ENCODE data around the gene NASP. TPM values are rescaled to one million over a fixed set of nuclear protein-coding genes. Genes with fewer than 3 reads are reported as not detected.

NASP gene
- polyA plus RNA-seq, 1 of the 3 experiments (the other 2 are of a cell fraction), result 152 TPM

DNA sequence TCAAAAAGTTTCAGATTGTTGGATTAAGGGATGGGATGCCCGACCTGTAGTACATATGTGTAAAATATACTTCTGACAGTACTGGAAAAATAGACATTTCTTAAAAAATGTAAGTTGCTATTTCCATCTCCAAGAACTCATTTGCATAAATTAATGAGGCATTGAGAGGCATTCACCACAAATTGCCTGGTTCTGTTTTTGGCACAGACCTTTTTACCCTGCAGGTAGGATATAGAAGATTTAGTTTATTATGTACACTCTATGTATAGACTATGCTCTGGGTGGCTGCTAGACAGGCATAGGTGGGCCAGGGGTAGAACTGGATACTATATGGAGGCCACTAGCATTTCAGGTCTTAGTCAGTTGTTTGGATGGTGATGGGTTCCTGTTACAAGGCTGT lies 32.0 kb downstream of the NASP start:
- Histone ChIP-seq H3K36me3 (replicated peaks in 1 of 2; ENCODE audit: control insufficient read depth in 1 of 2, insufficient read depth in 2 of 2, low read length in 1 of 2) (peaks cover 69 to 74% of the 10 kb centered on the region in 2 experiments), H3K9me3 (no peaks in the 10 kb centered on the region), H3K9me2 (no peaks in the 10 kb centered on the region), H3K4me1 (ENCODE audit: control insufficient read depth in 1 of 2, insufficient read depth in 2 of 2, low read depth in 1 of 2, low read length in 1 of 2) (no peaks in the 10 kb centered on the region), H3F3A (replicated peaks; ENCODE audit: insufficient read depth) (peaks cover 54% of the 10 kb centered on the region), H3K27me3 (ENCODE audit: insufficient read depth) (no peaks in the 10 kb centered on the region), H2AFZ (ENCODE audit: low read depth) (no peak overlapping the region), H3K4me2 (no peak overlapping the region), H3K79me2 (ENCODE audit: insufficient read depth) (peaks cover 20% of the 10 kb centered on the region; the same call in 1 of the 2 replicates), H3K9ac (no peak overlapping the region), H3K4me3 (ENCODE audit: low read depth in 2 of 2, low read length in 1 of 2) (no peak overlapping the region), H4K20me1 (ENCODE audit: insufficient read depth) (no peaks in the 10 kb centered on the region), H3K27ac (ENCODE audit: low read depth in 2 of 2, low read length in 1 of 2) (0 out of 4 replicates have a peak overlapping the region, but pooled peaks of 1 of the 2 experiments have one; percentile 65)
- TF ChIP-seq NFIC (IDR thresholded peaks at IDR 0.05; ENCODE audit: borderline replicate concordance) (no peak), RFX5 (IDR thresholded peaks at IDR 0.05; ENCODE audit: low read length) (no peak), GABPA (IDR thresholded peaks at IDR 0.05; ENCODE audit: low read depth) (no peak), USF2 (IDR thresholded peaks at IDR 0.05; ENCODE audit: borderline replicate concordance, low read depth, low read length) (no peak), ELF1 (IDR thresholded peaks at IDR 0.05) (no peak), MXI1 (IDR thresholded peaks at IDR 0.05; ENCODE audit: low read depth, low read length) (no peak), RCOR1 (IDR thresholded peaks at IDR 0.05; ENCODE audit: low read length) (no peak), TCF12 (IDR thresholded peaks at IDR 0.05) (no peak), CTCF (IDR thresholded peaks at IDR 0.05) (no peak), RXRA (IDR thresholded peaks at IDR 0.05; ENCODE audit: borderline replicate concordance, low read depth) (no peak), FOXJ3 (CRISPR knock-in tag; IDR thresholded peaks at IDR 0.05) (no peak), CHD2 (IDR thresholded peaks at IDR 0.05; ENCODE audit: low read length, partially characterized antibody) (no peak), EZH2phosphoT487 (IDR thresholded peaks at IDR 0.05; ENCODE audit: borderline replicate concordance, low read depth) (no peak), POLR2AphosphoS5 (IDR thresholded peaks at IDR 0.05; ENCODE audit: low read depth, low read length) (no peak), RAD21 (IDR thresholded peaks at IDR 0.05; ENCODE audit: low read length) (no peak)
- WGBS (ENCODE audit: low lambda C conversion rate), result 94% methylated on average over 1 of the region's 1 CpG
- POLR2A ChIA-PET, result no interaction called here
- DNase-seq, result no peak
- CTCF ChIA-PET, result no interaction called here

DNA sequence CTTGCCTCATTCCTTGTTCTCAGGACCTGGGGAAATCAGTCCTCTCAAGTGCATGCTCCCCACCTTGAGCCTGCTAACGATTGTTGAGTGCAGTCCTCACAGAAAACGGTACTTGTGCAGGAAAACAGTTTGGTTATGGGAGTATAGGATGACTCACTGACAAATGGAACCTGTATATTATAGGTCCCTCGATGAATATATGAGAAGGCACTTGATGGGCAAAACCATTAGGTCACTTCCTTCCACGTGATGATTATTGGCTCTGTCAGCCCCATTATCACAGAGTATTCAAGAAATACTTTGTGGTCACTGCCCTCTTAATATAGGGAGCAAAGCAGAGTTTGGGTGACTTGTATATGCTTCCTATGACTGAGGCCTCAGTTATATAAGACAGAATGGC lies 33.8 kb downstream of the NASP start:
- Histone ChIP-seq H3F3A (replicated peaks; ENCODE audit: insufficient read depth) (peaks cover 54% of the 10 kb centered on the region), H3K27me3 (ENCODE audit: insufficient read depth) (no peaks in the 10 kb centered on the region), H3K36me3 (replicated peaks in 1 of 2; ENCODE audit: control insufficient read depth in 1 of 2, insufficient read depth in 2 of 2, low read length in 1 of 2) (peaks cover 64 to 66% of the 10 kb centered on the region in 2 experiments), H2AFZ (ENCODE audit: low read depth) (no peak overlapping the region), H3K27ac (ENCODE audit: low read depth in 2 of 2, low read length in 1 of 2) (peak overlapping the region in 1 of 2 experiments; percentile 65; a peak in 3 of 4 replicates), H3K4me2 (no peak overlapping the region), H3K79me2 (ENCODE audit: insufficient read depth) (peaks cover 10% of the 10 kb centered on the region; the same call in 1 of the 2 replicates), H3K9me3 (no peaks in the 10 kb centered on the region), H3K4me1 (ENCODE audit: control insufficient read depth in 1 of 2, insufficient read depth in 2 of 2, low read depth in 1 of 2, low read length in 1 of 2) (no peaks in the 10 kb centered on the region), H3K9me2 (no peaks in the 10 kb centered on the region), H4K20me1 (ENCODE audit: insufficient read depth) (no peaks in the 10 kb centered on the region), H3K4me3 (ENCODE audit: low read depth in 2 of 2, low read length in 1 of 2) (no peak overlapping the region), H3K9ac (no peak overlapping the region)
- ChIA-PET CTCF (no interaction called here), POLR2A (no interaction called here)
- 38% methylated on average over 4 of the region's 4 CpGs for WGBS (ENCODE audit: low lambda C conversion rate)
- no peak for DNase-seq
- TF ChIP-seq IRF3 (IDR thresholded peaks at IDR 0.05; ENCODE audit: low read depth, low read length) (no peak), RXRA (IDR thresholded peaks at IDR 0.05; ENCODE audit: borderline replicate concordance, low read depth) (no peak), PBX3 (IDR thresholded peaks at IDR 0.05) (peak; percentile 65), CTCF (IDR thresholded peaks at IDR 0.05) (no peak), TCF12 (IDR thresholded peaks at IDR 0.05) (no peak), FOSL2 (IDR thresholded peaks at IDR 0.05; ENCODE audit: borderline replicate concordance, low read depth) (peak; percentile 40; the same call in 1 of the 2 replicates), CHD2 (IDR thresholded peaks at IDR 0.05; ENCODE audit: low read length, partially characterized antibody) (no peak), ELF1 (IDR thresholded peaks at IDR 0.05) (no peak), GATA2 (CRISPR knock-in tag; IDR thresholded peaks at IDR 0.05) (no peak)
- TF ChIP-seq, protein P1, sequence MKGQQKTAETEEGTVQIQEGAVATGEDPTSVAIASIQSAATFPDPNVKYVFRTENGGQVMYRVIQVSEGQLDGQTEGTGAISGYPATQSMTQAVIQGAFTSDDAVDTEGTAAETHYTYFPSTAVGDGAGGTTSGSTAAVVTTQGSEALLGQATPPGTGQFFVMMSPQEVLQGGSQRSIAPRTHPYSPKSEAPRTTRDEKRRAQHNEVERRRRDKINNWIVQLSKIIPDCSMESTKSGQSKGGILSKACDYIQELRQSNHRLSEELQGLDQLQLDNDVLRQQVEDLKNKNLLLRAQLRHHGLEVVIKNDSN (IDR thresholded peaks at IDR 0.05; ENCODE audit: borderline replicate concordance, low read depth), result 0 out of 2 replicates have a peak, but pooled peaks have one; percentile 18
